Astrocyte of the cerebellum (primary cell): ENCODE results near the gene SBNO2.

Source experiments
- DNase-seq: peaks from one replicate; pipeline ENCODE4 v3.0.0-alpha.2; 2011; ENCODE audit warnings: low read depth
- H3K4me3 ChIP-seq: 2 replicates; pipeline ENCODE4 v1.5.1; 2011; ENCODE audit warnings: mild to moderate bottlenecking, low read depth, low read length, moderate library complexity
- CTCF ChIP-seq: IDR thresholded peaks from 2 replicates; pipeline ENCODE4 v1.5.1; 2012; ENCODE audit warnings: low read length, low read depth, moderate library complexity, mild to moderate bottlenecking; ENCODE audit errors: missing control alignments
- in situ Hi-C: cut with HindIII; loops from 2 replicates; pipeline ENCODE4 v1.10.0; 2017; ENCODE audit warnings: low sequenced_read_pairs

Gene SBNO2

GRCh38 chr19:1140272-1141027 lies 33.6 kb downstream of the SBNO2 start:
- in situ Hi-C loops = no loop called here
- DNase-seq = no peak

GRCh38 chr19:1139126-1139525 lies 34.9 kb downstream of the SBNO2 start:
- H3K4me3 ChIP-seq = no peak overlapping the region
- in situ Hi-C loops = no loop called here
- no peak for DNase-seq
- no peak for TF ChIP-seq CTCF

More at GRCh38 chr19:1140272-1141027, 33.6 kb downstream of the SBNO2 start:
- H3K4me3 ChIP-seq = no peak overlapping the region
- TF ChIP-seq CTCF = no peak

- no peak for TF ChIP-seq CTCF
- no peak overlapping the region for H3K4me3 ChIP-seq
- in situ Hi-C loops = no loop called here
- DNase-seq = no peak
Measured at GRCh38 chr19:1138121-1138520, 35.9 kb downstream of the SBNO2 start.

- TF ChIP-seq CTCF = no peak
- no peak for DNase-seq
- H3K4me3 ChIP-seq = no peak overlapping the region
- in situ Hi-C loops = no loop called here
Measured at GRCh38 chr19:1136621-1137317, 37.3 kb downstream of the SBNO2 start.

- no peak overlapping the region for H3K4me3 ChIP-seq
- no peak for DNase-seq
- in situ Hi-C loops = no loop called here
- TF ChIP-seq CTCF = no peak
Measured at GRCh38 chr19:1136201-1136600, 37.9 kb downstream of the SBNO2 start.

- TF ChIP-seq CTCF = no peak
- DNase-seq = no peak
- H3K4me3 ChIP-seq = no peak overlapping the region
- in situ Hi-C loops = no loop called here
Measured at GRCh38 chr19:1135454-1135853, 38.6 kb downstream of the SBNO2 start.
